SIG-M5 treated with dmso at 0.1 percent for 504 hours (cell line): ENCODE data around the gene MT1G.
A peak's percentile ranks its signal among the peaks of the same experiment; 100 is the strongest.
"Not testable (repeated sequence)": the region's sequence is repeated elsewhere in the genome, so short reads cannot be mapped to it uniquely, and the experiment has no call there.

Experiments used
- DNase-seq: peaks from one replicate; lab custom pipeline; 2025; ENCODE audit not compliant: unreplicated experiment; lab: John Stamatoyannopoulos, UW

Gene MT1G

GRCh38 chr16:56667581-56668571, at the start of gene MT1G:
TSS of gene MT1G (minus strand) at chr16:56668065. CDS start at chr16:56667993, 72 bp downstream.
- DNase-seq: peak; percentile 73

- not testable (repeated sequence) for DNase-seq
Measured at GRCh38 chr16:56717532-56717931, 49.7 kb upstream of the MT1G start.

- no peak for DNase-seq
Measured at GRCh38 chr16:56716761-56717160, 48.9 kb upstream of the MT1G start.

DNA sequence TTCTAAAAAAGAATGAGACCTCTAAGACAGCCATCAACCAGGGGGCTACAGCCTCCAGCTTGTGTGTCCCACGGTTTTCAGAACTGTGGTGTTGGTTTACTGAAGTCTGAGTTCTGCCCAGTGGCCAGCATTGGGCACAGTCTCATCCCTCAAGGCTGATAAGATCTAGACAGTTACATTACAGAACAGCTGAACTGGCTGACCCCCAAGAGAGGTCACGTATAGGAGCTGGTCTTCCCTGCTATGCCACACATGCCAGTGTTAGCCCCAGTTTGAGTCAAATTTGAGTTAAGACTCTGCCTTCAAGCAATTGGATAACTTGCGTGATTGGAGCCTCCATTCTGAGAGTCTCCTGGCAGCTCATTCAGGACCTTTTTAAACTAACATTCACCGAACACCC, 47.3 kb upstream of the MT1G start:
- no peak for DNase-seq

DNA sequence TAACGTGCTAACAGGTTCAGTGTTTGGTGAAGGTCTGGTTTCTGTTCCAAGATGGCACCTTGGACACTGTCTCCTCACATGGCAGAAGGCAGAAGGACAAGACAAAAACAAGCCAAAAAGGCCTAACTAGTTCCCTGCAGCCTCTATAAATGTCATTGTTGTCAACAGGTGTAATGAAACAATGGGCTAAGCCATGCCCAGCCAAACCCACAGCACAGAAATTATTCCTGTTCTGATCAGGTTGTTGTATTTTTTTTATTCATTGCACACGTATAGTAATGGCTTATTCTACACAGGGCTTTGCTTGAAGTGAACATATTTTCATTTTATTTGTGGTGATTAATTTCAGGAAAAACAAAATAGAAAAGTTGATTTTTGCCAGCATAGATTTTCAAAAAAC, 45.9 kb upstream of the MT1G start:
- DNase-seq: no peak

GRCh38 chr16:56711862-56712261, 44.0 kb upstream of the MT1G start:
- no peak for DNase-seq

- DNase-seq: no peak
Measured at GRCh38 chr16:56710181-56710737, 42.4 kb upstream of the MT1G start.

DNA sequence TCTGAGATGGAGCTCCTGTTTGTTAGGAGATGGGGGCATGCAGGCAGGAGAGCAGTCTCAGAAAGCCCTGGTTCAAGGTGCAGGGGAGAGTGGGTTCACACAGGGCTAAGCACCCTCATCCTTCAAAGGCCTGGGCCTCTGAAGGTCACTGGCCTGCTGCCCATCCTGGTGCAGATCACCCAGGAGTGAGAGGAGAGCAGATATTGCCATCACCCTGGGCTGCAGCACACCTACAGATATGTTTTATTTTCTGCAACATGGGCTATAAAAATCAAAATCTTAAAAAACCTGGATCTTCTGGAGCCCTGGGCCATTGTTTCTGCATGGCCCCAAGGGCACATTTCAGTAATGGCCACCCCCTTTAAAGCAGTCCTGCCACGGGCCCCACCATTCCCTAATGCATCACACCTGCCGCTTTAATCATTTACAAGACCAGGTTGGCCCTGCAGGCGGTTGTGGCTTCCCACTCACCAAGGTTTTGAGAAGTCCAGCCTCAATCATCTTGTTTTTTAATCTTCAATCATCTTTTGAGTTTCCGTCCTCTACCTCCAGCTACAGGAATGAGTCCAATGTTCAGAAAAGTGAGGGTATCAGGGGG, 41.7 kb upstream of the MT1G start:
- no peak for DNase-seq

DNA sequence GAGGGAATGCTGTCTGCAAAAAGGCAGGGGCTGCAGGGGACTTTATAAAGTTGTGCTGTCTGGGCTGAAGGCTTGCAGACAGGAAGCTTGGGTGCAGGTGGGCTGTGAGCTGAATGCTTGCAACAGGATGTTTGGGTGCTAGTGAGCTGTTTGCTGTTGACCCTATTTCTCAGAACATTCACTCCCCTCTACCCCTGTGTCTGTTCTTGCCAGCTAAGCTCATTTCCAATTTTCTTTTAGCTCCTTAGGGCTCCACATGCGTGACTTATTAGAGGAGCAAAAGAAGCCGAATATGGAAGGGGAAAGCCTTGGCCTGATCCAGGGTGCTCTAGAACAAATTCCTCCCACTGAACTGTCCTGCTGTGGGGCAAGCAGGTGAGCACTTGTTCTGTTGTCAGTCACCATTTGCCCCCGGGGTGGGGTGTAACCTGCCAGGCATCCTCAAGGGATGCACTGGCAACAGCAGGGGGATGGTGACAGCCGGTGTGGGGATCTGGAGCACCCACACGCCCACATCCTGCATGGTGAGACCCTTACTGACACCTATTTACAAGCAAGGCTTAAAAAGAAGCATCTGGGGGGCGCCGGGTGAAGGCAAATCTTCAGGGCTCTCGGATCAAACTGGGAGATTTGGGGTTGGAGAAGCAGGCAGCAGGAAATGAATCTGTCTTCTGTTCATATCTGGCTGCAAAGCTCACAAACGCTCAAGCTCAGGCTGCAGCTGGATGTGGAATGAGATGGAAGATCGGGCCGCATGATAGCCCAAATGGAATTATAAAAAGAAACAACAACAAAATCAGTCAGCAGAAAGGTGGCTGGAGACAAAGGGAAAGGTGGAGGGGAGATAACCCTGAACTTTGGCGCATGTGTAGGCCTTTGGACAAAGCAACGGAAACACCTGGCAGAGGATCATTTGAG, 40.9 kb upstream of the MT1G start:
- no peak for DNase-seq

- no peak for DNase-seq
Measured at GRCh38 chr16:56702836-56703235, 35.0 kb upstream of the MT1G start.

DNA sequence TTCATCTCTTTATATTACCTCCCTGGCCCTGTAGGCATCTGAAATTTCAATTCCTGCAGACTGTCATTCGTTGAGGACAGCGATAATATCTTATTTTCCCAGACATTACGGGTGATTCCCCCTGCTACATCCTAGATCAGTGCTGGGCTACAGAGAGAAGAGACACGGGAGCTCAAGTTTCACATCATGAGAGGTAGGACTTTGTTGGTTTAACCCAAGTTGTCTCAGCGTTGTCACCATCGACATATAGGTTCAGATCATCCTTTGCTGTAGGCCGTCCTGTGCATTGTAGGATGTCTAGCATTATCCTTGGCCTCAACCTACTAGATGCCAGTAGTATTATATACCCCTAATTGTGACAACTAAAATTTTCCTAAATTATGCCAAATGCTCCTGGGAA, 33.7 kb upstream of the MT1G start:
- DNase-seq: no peak

DNA sequence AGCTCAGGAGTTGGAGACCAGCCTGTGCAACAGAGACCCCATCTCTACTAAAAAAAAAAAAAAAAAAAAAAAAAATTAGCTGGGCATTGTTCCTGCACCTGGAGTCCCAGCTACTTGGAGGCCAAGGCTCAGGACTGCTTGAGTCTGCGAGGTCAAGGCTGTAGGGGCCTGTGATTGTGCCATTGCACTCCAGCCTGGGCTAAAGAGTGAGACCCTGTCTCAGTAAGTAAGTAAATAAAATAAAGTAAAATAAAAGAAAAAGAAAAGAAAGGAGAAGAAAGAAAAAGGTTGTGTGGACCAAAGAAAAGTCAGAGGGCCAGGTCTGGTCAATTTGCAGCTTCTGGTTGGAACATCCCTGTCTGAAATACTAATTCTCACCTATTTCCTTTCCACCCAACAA, 32.8 kb upstream of the MT1G start:
- no peak for DNase-seq

- no peak for DNase-seq
Measured at GRCh38 chr16:56700195-56700594, 32.3 kb upstream of the MT1G start.

- DNase-seq: no peak
Measured at GRCh38 chr16:56697456-56698155, 29.7 kb upstream of the MT1G start.

DNA sequence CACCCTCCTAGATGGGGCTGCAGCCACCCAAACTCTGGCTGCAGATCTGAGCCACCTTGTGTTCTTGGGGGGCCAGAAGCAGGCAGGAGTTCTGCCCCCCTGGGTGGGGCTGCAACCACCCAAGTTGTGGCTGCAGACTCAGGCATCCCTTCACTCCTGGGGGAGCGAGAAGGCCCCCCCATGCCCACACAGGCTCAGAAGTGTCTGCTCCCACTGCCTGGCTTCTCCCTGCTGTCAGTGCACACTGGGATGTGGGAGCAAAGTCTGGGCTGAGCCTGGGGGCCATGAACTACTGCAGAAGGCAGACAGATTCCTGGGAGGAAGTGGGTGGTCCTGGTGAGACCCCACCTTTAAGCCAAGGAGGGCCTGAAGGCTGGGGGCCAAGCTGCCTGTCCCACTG, 27.4 kb upstream of the MT1G start:
- DNase-seq: no peak

- peak; percentile 33 for DNase-seq
Measured at GRCh38 chr16:56691885-56692284, 24.0 kb upstream of the MT1G start.

- no peak for DNase-seq
Measured at GRCh38 chr16:56690420-56691122, 22.7 kb upstream of the MT1G start.

DNA sequence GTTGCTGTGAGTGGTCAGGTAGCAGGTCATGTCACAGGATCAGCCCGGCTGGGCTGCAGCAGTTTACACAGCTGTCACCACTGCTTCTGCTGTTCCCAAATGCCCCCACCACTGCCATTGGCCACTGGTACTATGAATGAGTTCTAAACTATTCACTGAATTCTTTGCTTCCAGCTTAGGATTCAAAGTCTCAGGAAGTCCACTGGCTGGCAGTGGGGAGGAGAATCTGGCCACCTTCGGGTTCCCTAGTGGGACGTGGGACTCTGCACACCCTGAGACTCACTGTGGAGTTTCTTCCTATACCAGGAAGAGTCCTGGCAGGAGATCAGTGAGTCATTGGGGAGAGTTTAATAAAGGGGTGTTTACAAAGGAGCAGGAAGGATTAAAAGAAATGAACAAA, 21.3 kb upstream of the MT1G start:
- no peak for DNase-seq

DNA sequence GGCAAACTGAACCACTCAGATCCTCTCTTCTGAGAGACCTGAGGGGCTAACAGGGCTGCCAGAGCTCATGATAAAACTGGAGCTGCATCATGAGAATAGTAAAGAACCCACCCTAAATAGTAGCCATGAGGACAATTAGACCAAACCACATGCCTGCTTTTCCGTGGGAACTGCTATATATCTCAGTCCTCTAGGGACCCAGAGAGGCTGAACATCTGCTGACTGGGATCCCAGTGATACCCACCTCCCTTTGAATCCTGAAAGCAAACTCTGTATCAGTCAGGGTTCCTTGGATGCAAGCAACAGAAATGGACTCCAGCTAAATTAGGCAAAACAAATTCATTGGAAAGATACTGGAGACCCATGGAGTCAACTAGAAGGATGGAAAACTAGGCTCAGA, 20.9 kb upstream of the MT1G start:
- DNase-seq: no peak

DNA sequence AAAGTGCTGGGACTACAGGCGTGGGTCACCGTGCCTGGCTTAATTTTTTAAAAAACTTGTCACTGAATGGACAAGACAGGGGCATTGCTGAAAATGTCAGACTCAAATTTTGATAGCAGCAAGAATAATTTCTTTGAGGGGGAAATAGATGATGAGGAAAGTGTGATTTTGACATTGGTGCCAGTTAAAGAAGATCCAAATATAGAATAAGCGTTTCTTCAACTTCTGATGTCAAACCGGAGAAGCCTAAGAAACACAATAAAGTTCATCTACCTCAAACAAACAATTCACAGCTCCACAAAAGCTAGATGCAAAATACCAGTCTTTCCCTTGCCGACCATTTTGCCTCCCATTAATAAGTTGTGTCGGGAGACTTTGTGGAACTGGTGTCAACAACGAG, 18.9 kb upstream of the MT1G start:
- no peak for DNase-seq
